Liver (tissue), 9 donors: Measurements from ENCODE around the gene SYT17. TPM values are rescaled to one million over a fixed set of nuclear protein-coding genes. Genes with fewer than 3 reads are reported as not detected.

Experiments used
- DNase-seq: peaks from one replicate; pipeline ENCODE4 v3.0.0-alpha.2; 2017; ENCODE audit warnings: low spot score
- H3K27ac ChIP-seq, 2 donors: one replicate each; pipeline ENCODE4 v1.7.0; 2013; ENCODE audit warnings: inconsistent platforms in 2 of 2, low read length in 2 of 2, control low read depth in 1 of 2, low read depth in 1 of 2, mild to moderate bottlenecking in 1 of 2
- H3K27me3 ChIP-seq, 4 donors: one replicate each; pipeline versions ENCODE4 v1.6.1 to v1.7.0; 2013; ENCODE audit warnings: low read length in 3 of 4, inconsistent platforms in 1 of 4, mild to moderate bottlenecking in 1 of 4, moderate library complexity in 1 of 4; ENCODE audit not compliant: control insufficient read depth in 4 of 4, insufficient read depth in 4 of 4
- H3K36me3 ChIP-seq, 4 donors: one replicate each; pipeline versions ENCODE4 v1.6.1 to v1.7.0; 2013; ENCODE audit warnings: low read length in 3 of 4, mild to moderate bottlenecking in 3 of 4, low read depth in 1 of 4, moderate library complexity in 1 of 4; ENCODE audit not compliant: control insufficient read depth in 4 of 4, insufficient read depth in 3 of 4
- H3K4me1 ChIP-seq, 4 donors: one replicate each; pipeline versions ENCODE4 v1.6.1 to v1.7.0; 2013; ENCODE audit warnings: low read length in 3 of 4, mild to moderate bottlenecking in 3 of 4, moderate library complexity in 1 of 4; ENCODE audit not compliant: control insufficient read depth in 4 of 4, insufficient read depth in 4 of 4
- H3K4me3 ChIP-seq, 3 donors: one replicate each; pipeline versions ENCODE4 v1.6.1 to v1.7.0; 2013; ENCODE audit warnings: low read length in 3 of 3, control low read depth in 1 of 3, low read depth in 1 of 3, mild to moderate bottlenecking in 1 of 3
- H3K9ac ChIP-seq, 2 donors: one replicate each; pipeline ENCODE4 v1.7.0; 2013; ENCODE audit warnings: low read length in 2 of 2, mild to moderate bottlenecking in 2 of 2, moderate library complexity in 2 of 2, control low read depth in 1 of 2, low read depth in 1 of 2
- H3K9me3 ChIP-seq, 4 donors: one replicate each; pipeline versions ENCODE4 v1.6.1 to v1.7.0; 2013; ENCODE audit warnings: low read length in 3 of 4; ENCODE audit not compliant: control insufficient read depth in 4 of 4
- EGR1 ChIP-seq, 2 donors: IDR thresholded peaks; 2 replicates each; pipeline ENCODE4 v1.6.1; 2016 to 2018; ENCODE audit warnings: antibody characterized with exemption in 2 of 2, low read depth in 2 of 2
- FOXA1 ChIP-seq: IDR thresholded peaks from 2 replicates; pipeline ENCODE4 v1.6.1; 2016; ENCODE audit warnings: antibody characterized with exemption
- FOXA2 ChIP-seq: IDR thresholded peaks from 2 replicates; pipeline ENCODE4 v1.6.1; 2016; ENCODE audit warnings: antibody characterized with exemption
- HNF4A ChIP-seq, 2 donors: conservative IDR thresholded peaks; 2 replicates each; pipeline ENCODE4 v1.6.1; 2016; ENCODE audit warnings: antibody characterized with exemption in 2 of 2, mild to moderate bottlenecking in 2 of 2
- HNF4G ChIP-seq: IDR thresholded peaks from 2 replicates; pipeline ENCODE4 v1.6.1; 2016; ENCODE audit warnings: antibody characterized with exemption
- JUND ChIP-seq, 2 donors: IDR thresholded peaks; 2 replicates each; pipeline ENCODE4 v1.6.1; 2016; ENCODE audit warnings: antibody characterized with exemption in 2 of 2
- NR2F2 ChIP-seq: IDR thresholded peaks from 2 replicates; pipeline ENCODE4 v1.6.1; 2016; ENCODE audit warnings: antibody characterized with exemption
- RAD21 ChIP-seq, 2 donors: IDR thresholded peaks; 2 replicates each; pipeline ENCODE4 v1.6.1; 2016; ENCODE audit warnings: antibody characterized with exemption in 2 of 2, mild to moderate bottlenecking in 2 of 2
- RXRA ChIP-seq, 2 donors: IDR thresholded peaks; 2 replicates each; pipeline ENCODE4 v1.6.1; 2017 to 2018; ENCODE audit warnings: antibody characterized with exemption in 2 of 2, mild to moderate bottlenecking in 1 of 2
- SP1 ChIP-seq: IDR thresholded peaks from 2 replicates; pipeline ENCODE4 v1.6.1; 2018; ENCODE audit warnings: antibody characterized with exemption, mild to moderate bottlenecking
- TAF1 ChIP-seq: conservative IDR thresholded peaks from 2 replicates; pipeline ENCODE4 v1.6.1; 2016; ENCODE audit warnings: antibody characterized with exemption, mild to moderate bottlenecking
- YY1 ChIP-seq: IDR thresholded peaks from 2 replicates; pipeline ENCODE4 v1.6.1; 2016; ENCODE audit warnings: antibody characterized with exemption, mild to moderate bottlenecking
- WGBS: extraction: QIAGEN DNeasy Blood & Tissue Kit; methylation state at CpG from one replicate; pipeline ENCODE4 v1.1.7; 2013; 5-methylcytosine and 5-hydroxymethylcytosine counted together
- polyA plus RNA-seq, 2 donors: library from polyadenylated mRNA; stranded (reverse) in 1 of 2; unstranded in 1 of 2; fragments of 200-250 nt in 1 of 2; fragments of >200 nt in 1 of 2; fragmentation: Nextera tagmentation in 1 of 2; extraction: Ambion mirVana in 1 of 2; gene quantifications; one replicate each; pipeline versions ENCODE4 v1.2.1 to v1.2.3, GENCODE V29; 2013 to 2015
- total RNA-seq, 2 donors: library from RNA; depleted of rRNA; stranded (reverse); fragments of >200 nt; gene quantifications; one replicate each; pipeline ENCODE4 v1.2.3, GENCODE V29; 2014
- TF ChIP-seq, protein P1 (sequence below): IDR thresholded peaks from 2 replicates; pipeline ENCODE4 v1.6.1; 2016; ENCODE audit warnings: antibody characterized with exemption, mild to moderate bottlenecking
- TF ChIP-seq, protein P2 (sequence below): IDR thresholded peaks from 2 replicates; pipeline ENCODE4 v1.6.1; 2016; ENCODE audit warnings: antibody characterized with exemption
- TF ChIP-seq, protein P3 (sequence below): IDR thresholded peaks from 2 replicates; pipeline ENCODE4 v1.6.1; 2016; ENCODE audit warnings: antibody characterized with exemption
- TF ChIP-seq, protein P4 (sequence below): IDR thresholded peaks from 2 replicates; pipeline ENCODE4 v1.6.1; 2016; ENCODE audit warnings: antibody characterized with exemption
- TF ChIP-seq, protein P5 (sequence below): fragments of 150-350 bp; IDR thresholded peaks from 2 replicates; pipeline ENCODE4 v1.5.1; 2017; ENCODE audit warnings: improper control_type of control experiment, low read depth, low read length; ENCODE audit not compliant: missing input control
- donor health status: healthy.
- donor health status: healthy.
- donor health status: healthy.
- donor health status: healthy.
- donor health status: healthy.

The SYT17 gene
- total and polyA plus RNA-seq, 4 donors, result 2.5 to 7.7 (median 5.5) TPM

DNA sequence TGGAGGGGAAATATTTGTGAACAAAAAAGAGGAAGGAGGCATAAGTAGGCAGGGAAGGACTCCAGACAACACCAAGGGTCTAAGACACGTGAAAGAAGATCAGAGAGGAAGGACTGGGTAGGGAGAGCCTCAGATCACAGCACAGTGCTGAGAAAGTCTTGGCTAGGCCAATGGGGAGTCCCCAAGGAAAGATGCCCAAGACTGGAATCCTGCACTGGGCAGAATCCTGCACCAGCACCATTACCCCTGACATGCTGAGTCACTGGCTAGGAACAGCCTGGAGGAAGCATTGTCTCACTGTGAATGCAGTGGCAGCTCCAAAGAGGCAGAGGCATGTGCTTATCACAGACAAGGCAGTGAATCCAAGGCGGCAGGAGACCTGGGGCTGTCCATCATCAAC is 136.7 kb downstream of the SYT17 start (continued):
- TF ChIP-seq FOXA2, result no peak
- no peak for TF ChIP-seq HNF4A (conservative IDR thresholded peaks at IDR 0.05)
- TF ChIP-seq RAD21 (IDR thresholded peaks at IDR 0.05), result no peak
- no peak for TF ChIP-seq JUND (IDR thresholded peaks at IDR 0.05)
- TF ChIP-seq TAF1, result no peak

DNA sequence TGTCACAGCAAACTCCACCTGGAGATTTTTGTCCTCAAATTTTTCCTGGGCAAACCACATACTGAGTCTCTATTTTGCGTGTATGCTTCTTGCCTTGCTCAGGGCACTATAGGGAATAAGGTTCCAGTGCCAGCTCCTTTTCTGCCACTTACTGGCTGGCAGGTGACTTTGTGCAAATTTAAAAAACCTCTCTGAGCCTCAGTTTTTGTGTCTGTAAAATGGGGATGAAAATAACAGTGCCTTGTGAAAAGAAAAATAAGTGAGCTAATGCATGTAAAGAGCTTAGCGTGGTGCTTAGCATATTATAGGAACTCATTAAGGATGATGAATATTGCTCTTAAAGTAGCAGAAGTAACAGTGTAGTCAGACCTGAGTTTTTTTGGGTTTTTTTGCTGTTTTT is 137.4 kb downstream of the SYT17 start:
- no peak for DNase-seq
- no peaks in the 10 kb centered on the region for H3K9me3 ChIP-seq
- H3K9ac ChIP-seq, result no peak overlapping the region
- H3K4me1 ChIP-seq, result no peaks in the 10 kb centered on the region
- no peak overlapping the region for H3K27ac ChIP-seq
- WGBS, result 88% methylated on average over 2 of the region's 2 CpGs
- no peak overlapping the region for H3K4me3 ChIP-seq
- H3K27me3 ChIP-seq, result no peaks in the 10 kb centered on the region
- no peaks in the 10 kb centered on the region for H3K36me3 ChIP-seq
- TF ChIP-seq RXRA (IDR thresholded peaks at IDR 0.05), result no peak
- no peak for TF ChIP-seq FOXA1
- no peak for TF ChIP-seq TAF1
- no peak for TF ChIP-seq HNF4A (conservative IDR thresholded peaks at IDR 0.05)
- no peak for TF ChIP-seq YY1
- no peak for TF ChIP-seq NR2F2
- TF ChIP-seq, protein P1, sequence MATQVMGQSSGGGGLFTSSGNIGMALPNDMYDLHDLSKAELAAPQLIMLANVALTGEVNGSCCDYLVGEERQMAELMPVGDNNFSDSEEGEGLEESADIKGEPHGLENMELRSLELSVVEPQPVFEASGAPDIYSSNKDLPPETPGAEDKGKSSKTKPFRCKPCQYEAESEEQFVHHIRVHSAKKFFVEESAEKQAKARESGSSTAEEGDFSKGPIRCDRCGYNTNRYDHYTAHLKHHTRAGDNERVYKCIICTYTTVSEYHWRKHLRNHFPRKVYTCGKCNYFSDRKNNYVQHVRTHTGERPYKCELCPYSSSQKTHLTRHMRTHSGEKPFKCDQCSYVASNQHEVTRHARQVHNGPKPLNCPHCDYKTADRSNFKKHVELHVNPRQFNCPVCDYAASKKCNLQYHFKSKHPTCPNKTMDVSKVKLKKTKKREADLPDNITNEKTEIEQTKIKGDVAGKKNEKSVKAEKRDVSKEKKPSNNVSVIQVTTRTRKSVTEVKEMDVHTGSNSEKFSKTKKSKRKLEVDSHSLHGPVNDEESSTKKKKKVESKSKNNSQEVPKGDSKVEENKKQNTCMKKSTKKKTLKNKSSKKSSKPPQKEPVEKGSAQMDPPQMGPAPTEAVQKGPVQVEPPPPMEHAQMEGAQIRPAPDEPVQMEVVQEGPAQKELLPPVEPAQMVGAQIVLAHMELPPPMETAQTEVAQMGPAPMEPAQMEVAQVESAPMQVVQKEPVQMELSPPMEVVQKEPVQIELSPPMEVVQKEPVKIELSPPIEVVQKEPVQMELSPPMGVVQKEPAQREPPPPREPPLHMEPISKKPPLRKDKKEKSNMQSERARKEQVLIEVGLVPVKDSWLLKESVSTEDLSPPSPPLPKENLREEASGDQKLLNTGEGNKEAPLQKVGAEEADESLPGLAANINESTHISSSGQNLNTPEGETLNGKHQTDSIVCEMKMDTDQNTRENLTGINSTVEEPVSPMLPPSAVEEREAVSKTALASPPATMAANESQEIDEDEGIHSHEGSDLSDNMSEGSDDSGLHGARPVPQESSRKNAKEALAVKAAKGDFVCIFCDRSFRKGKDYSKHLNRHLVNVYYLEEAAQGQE, result no peak
- TF ChIP-seq SP1, result no peak
- TF ChIP-seq, protein P2, sequence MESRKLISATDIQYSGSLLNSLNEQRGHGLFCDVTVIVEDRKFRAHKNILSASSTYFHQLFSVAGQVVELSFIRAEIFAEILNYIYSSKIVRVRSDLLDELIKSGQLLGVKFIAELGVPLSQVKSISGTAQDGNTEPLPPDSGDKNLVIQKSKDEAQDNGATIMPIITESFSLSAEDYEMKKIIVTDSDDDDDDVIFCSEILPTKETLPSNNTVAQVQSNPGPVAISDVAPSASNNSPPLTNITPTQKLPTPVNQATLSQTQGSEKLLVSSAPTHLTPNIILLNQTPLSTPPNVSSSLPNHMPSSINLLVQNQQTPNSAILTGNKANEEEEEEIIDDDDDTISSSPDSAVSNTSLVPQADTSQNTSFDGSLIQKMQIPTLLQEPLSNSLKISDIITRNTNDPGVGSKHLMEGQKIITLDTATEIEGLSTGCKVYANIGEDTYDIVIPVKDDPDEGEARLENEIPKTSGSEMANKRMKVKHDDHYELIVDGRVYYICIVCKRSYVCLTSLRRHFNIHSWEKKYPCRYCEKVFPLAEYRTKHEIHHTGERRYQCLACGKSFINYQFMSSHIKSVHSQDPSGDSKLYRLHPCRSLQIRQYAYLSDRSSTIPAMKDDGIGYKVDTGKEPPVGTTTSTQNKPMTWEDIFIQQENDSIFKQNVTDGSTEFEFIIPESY, result no peak
- TF ChIP-seq, protein P3, sequence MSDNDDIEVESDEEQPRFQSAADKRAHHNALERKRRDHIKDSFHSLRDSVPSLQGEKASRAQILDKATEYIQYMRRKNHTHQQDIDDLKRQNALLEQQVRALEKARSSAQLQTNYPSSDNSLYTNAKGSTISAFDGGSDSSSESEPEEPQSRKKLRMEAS, result no peak
- TF ChIP-seq, protein P4, sequence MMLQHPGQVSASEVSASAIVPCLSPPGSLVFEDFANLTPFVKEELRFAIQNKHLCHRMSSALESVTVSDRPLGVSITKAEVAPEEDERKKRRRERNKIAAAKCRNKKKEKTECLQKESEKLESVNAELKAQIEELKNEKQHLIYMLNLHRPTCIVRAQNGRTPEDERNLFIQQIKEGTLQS, result no peak
- TF ChIP-seq, protein P5, sequence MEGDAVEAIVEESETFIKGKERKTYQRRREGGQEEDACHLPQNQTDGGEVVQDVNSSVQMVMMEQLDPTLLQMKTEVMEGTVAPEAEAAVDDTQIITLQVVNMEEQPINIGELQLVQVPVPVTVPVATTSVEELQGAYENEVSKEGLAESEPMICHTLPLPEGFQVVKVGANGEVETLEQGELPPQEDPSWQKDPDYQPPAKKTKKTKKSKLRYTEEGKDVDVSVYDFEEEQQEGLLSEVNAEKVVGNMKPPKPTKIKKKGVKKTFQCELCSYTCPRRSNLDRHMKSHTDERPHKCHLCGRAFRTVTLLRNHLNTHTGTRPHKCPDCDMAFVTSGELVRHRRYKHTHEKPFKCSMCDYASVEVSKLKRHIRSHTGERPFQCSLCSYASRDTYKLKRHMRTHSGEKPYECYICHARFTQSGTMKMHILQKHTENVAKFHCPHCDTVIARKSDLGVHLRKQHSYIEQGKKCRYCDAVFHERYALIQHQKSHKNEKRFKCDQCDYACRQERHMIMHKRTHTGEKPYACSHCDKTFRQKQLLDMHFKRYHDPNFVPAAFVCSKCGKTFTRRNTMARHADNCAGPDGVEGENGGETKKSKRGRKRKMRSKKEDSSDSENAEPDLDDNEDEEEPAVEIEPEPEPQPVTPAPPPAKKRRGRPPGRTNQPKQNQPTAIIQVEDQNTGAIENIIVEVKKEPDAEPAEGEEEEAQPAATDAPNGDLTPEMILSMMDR, result no peak
- TF ChIP-seq EGR1 (IDR thresholded peaks at IDR 0.05; ENCODE audit: low read depth in 2 of 2), result no peak
- no peak for TF ChIP-seq HNF4G
- TF ChIP-seq FOXA2, result no peak
- TF ChIP-seq RAD21 (IDR thresholded peaks at IDR 0.05), result no peak
